WERI-Rb-1 (cell line): ENCODE data around the gene RPTOR.
A peak's percentile ranks its signal among the peaks of the same experiment; 100 is the strongest.

Experiments
- DNase-seq: peaks from one replicate; pipeline ENCODE4 v3.0.0-alpha.2; 2020
- H3K27ac ChIP-seq: fragments of 250-450 bp; sonication (Bioruptor Pico); 2 replicates; pipeline ENCODE4 v1.5.1; 2020; ENCODE audit warnings: mild to moderate bottlenecking, moderate library complexity
- H3K27me3 ChIP-seq: fragments of 250-450 bp; sonication (Bioruptor Pico); 2 replicates; pipeline ENCODE4 v1.5.1; 2021; ENCODE audit warnings: mild to moderate bottlenecking, low read depth, moderate library complexity; ENCODE audit not compliant: insufficient read depth, severe bottlenecking
- H3K36me3 ChIP-seq: fragments of 250-450 bp; sonication (Bioruptor Pico); 2 replicates; pipeline ENCODE4 v1.5.1; 2020; ENCODE audit warnings: mild to moderate bottlenecking, moderate library complexity
- H3K4me3 ChIP-seq: 2 replicates; pipeline ENCODE4 v1.5.1; 2011; ENCODE audit warnings: low read depth, mild to moderate bottlenecking, control low read depth, low read length
- H3K9me3 ChIP-seq: fragments of 250-450 bp; sonication (Bioruptor Pico); 2 replicates; pipeline ENCODE4 v1.5.1; 2021; ENCODE audit warnings: mild to moderate bottlenecking, moderate library complexity; ENCODE audit not compliant: severe bottlenecking
- TF ChIP-seq, protein P1 (sequence below): IDR thresholded peaks from 2 replicates; pipeline ENCODE4 v1.5.1; 2011; ENCODE audit warnings: low read depth, mild to moderate bottlenecking, control low read depth, inconsistent platforms, low read length

RPTOR gene

DNA sequence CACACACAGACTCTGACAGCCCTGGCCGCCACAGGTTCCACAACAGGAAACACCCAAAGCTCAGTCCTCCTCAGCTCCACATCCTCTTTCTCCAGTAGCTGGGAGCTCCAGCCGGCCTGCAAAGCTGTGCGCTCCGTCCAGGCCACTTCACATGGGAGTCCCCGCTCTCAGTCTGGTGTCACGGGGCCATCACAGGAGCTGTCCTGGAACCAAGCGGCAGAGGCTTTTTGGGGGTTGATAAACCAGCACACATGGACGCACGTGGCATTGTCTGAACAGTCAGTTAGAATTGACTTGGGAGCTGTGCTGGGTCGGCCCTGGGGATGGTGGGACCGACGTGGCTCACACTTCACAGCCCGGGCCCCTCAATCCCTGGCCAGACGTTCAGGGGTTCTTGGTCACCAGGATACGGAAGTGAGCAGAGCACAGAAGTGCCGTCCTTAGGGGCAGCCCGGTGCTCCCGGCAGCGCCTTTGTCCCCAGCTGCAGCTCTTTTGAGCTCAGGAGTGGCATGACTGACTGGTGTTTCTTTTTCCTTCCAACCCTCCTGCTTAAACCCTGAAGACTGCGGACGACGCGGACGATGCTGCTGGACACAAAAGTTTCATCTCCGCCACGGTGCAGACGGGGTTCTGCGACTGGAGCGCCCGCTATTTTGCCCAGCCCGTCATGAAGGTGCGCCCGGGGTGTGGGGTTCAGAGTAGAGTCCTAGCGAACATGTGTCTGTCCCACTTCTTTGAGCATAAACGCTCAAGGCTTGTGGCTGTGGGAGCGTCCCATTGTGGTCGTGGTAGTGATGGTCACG, 380.4 kb downstream of the RPTOR start:
- no peak overlapping the region for H3K27ac ChIP-seq
- peaks cover 9% of the 10 kb centered on the region for H3K9me3 ChIP-seq
- peaks cover 79% of the 10 kb centered on the region for H3K36me3 ChIP-seq
- no peak for DNase-seq
- H3K27me3 ChIP-seq = no peaks in the 10 kb centered on the region
- TF ChIP-seq, protein P1, sequence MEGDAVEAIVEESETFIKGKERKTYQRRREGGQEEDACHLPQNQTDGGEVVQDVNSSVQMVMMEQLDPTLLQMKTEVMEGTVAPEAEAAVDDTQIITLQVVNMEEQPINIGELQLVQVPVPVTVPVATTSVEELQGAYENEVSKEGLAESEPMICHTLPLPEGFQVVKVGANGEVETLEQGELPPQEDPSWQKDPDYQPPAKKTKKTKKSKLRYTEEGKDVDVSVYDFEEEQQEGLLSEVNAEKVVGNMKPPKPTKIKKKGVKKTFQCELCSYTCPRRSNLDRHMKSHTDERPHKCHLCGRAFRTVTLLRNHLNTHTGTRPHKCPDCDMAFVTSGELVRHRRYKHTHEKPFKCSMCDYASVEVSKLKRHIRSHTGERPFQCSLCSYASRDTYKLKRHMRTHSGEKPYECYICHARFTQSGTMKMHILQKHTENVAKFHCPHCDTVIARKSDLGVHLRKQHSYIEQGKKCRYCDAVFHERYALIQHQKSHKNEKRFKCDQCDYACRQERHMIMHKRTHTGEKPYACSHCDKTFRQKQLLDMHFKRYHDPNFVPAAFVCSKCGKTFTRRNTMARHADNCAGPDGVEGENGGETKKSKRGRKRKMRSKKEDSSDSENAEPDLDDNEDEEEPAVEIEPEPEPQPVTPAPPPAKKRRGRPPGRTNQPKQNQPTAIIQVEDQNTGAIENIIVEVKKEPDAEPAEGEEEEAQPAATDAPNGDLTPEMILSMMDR = no peak
- H3K4me3 ChIP-seq = no peak overlapping the region

DNA sequence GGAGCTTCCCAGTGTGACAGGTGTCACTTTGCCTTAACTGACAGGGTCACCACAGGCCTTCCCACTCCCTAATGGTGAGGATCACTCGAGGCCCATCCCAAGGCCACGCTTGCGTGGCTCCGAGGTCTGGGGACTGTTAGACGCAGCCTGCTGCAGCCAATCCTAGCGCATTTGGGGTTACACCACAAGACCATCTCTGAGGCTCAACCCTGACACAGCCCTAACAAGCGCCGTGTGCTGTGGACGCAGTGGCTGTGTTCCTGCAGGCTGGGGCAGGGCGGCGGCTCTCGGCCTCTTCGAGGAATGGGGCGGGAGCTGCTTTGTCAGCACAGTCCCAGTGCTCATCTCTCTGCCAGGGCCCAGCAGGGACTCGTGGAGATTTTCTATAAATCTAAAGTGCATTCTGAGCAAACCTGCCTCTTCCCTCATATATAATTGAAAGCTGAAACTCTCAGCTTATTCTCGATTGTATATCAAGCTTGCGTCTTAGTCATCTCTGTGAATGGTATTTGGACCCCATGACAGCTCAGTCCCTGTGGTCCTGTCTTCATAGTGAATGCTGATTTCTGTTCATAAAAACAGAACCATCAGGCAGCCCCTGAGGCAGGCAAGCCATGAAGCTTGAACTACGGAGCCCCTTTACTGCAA, 381.2 kb downstream of the RPTOR start:
- no peak for DNase-seq

DNA sequence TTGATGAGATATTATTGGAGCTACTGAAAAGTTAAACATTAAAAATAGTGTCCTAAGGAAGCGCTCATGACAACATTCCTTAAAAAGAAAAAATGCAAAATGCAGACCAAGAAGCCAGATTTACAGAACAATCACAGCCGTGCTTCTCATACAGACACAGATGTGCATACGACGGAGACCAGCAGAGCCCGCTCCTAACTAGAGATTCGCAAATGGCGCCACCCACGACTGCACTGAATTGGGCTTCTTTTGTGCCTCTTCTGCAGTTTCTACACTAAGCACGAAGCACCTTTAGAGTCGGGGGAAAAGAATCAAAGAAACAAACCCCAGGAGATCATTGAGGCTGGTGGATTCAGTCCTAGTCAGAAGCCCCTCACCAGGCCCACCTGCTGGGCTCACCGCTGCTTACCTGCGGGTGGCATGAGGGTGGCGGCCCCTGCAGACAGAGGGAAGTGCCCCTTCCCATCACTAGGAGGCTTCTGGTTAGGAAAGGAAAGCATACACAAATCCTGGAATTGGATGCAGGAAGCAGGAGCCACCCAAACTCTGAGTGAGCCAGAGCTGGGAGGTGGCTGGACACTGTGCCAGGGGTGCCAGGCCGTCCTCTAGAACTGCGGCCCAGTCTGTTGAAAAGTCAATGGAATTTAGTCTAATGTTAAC, 382.1 kb downstream of the RPTOR start:
- H3K4me3 ChIP-seq = no peak overlapping the region
- H3K27me3 ChIP-seq = no peaks in the 10 kb centered on the region
- DNase-seq = no peak
- peaks cover 75% of the 10 kb centered on the region for H3K36me3 ChIP-seq
- H3K9me3 ChIP-seq = peaks cover 23% of the 10 kb centered on the region
- TF ChIP-seq, protein P1 = peak; percentile 31; the same call in 1 of the 2 replicates
- no peak overlapping the region for H3K27ac ChIP-seq

More for the DNA sequence above, 381.2 kb downstream of the RPTOR start:
- Histone ChIP-seq H3K4me3 (no peak overlapping the region), H3K27me3 (no peaks in the 10 kb centered on the region), H3K36me3 (peaks cover 76% of the 10 kb centered on the region), H3K9me3 (peaks cover 15% of the 10 kb centered on the region), H3K27ac (no peak overlapping the region)
- TF ChIP-seq, protein P1 = no peak

DNA sequence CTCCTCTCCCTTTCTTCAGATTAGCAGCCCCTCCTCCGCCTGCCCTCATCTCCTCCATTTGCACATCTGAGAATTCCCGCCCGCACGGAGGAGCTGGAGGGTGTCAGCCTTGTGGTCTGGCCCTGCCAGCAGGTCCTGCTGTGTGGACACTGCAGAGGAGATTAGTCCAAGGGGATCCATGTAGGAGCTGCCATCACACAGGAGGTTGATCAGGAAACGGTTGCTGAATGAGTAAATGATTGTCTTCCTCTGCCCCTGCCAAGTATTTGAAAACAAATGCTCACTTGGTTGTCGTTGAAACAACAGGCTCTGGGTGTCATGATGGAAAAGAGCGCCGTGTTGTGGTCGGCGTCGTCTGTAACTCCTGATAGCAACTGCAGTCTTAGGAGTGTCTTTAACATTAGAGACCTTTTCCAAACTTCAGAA, 383.2 kb downstream of the RPTOR start:
- no peak for DNase-seq
- no peak overlapping the region for H3K27ac ChIP-seq

DNA sequence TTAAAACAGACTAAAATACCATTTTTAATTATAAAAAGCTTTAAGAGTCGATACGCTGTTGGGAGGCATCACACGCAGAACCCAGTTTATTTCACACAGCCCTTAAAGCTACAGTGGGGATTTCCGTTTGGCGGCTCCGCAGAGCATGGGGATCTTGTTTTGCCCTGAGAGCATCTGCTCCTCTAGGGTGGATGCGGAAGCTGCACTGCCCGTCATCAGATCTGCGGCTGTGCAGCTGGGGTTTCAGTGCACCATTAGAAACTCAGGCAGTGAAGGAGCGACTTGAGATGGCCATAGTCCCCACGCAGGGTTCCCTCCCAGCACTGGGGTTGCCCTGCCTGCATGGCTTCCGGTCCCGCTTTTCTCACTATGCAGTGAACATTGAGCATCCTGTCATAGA, 384.8 kb downstream of the RPTOR start:
- Histone ChIP-seq H3K36me3 (peaks cover 50% of the 10 kb centered on the region), H3K9me3 (peaks cover 23% of the 10 kb centered on the region), H3K27ac (no peak overlapping the region), H3K4me3 (no peak overlapping the region), H3K27me3 (no peaks in the 10 kb centered on the region)
- DNase-seq = no peak
- TF ChIP-seq, protein P1 = no peak

More for the DNA sequence above, 383.2 kb downstream of the RPTOR start:
- Histone ChIP-seq H3K9me3 (peaks cover 23% of the 10 kb centered on the region), H3K4me3 (no peak overlapping the region), H3K27me3 (no peaks in the 10 kb centered on the region), H3K36me3 (peaks cover 66% of the 10 kb centered on the region)
- TF ChIP-seq, protein P1 = no peak
